Spleen (tissue), 11 donors: ENCODE data around the gene MKRN2. TPM values are rescaled to one million over a fixed set of nuclear protein-coding genes. Genes with fewer than 3 reads are reported as not detected.

Source experiments
- DNase-seq: peaks from one replicate; pipeline ENCODE4 v3.0.0-alpha.2; 2020
- H3K27ac ChIP-seq, 8 donors: fragments of 200-600 bp; sonication (generic) in 7 of 8; 1 replicate in 4 of 8; 2 replicates in 4 of 8; pipeline versions ENCODE4 v1.5.0 to v1.8.0; 2016 to 2021; ENCODE audit warnings: inconsistent platforms in 4 of 8, mild to moderate bottlenecking in 4 of 8, moderate library complexity in 1 of 8
- H3K27me3 ChIP-seq, 7 donors: fragments of 200-600 bp; sonication (generic) in 6 of 7; replicated peaks in 1 of 7; 1 replicate in 4 of 7; 2 replicates in 3 of 7; pipeline versions ENCODE4 v1.5.0 to v1.8.0; 2016 to 2021; ENCODE audit warnings: inconsistent platforms in 3 of 7, mild to moderate bottlenecking in 1 of 7
- H3K36me3 ChIP-seq, 6 donors: fragments of 200-600 bp; sonication (generic) in 5 of 6; 1 replicate in 4 of 6; 2 replicates in 2 of 6; pipeline versions ENCODE4 v1.5.0 to v1.8.0; 2016 to 2021; ENCODE audit warnings: inconsistent platforms in 2 of 6
- H3K4me1 ChIP-seq, 6 donors: fragments of 200-600 bp; sonication (generic) in 5 of 6; 1 replicate in 3 of 6; 2 replicates in 3 of 6; pipeline versions ENCODE4 v1.5.0 to v1.8.0; 2016 to 2021; ENCODE audit warnings: inconsistent platforms in 3 of 6
- H3K4me3 ChIP-seq, 8 donors: fragments of 200-600 bp; sonication (generic) in 7 of 8; 1 replicate in 4 of 8; 2 replicates in 4 of 8; pipeline versions ENCODE4 v1.5.0 to v1.8.0; 2016 to 2021; ENCODE audit warnings: inconsistent platforms in 4 of 8, mild to moderate bottlenecking in 4 of 8, moderate library complexity in 2 of 8
- H3K9me3 ChIP-seq, 8 donors: fragments of 200-600 bp; sonication (generic) in 7 of 8; 1 replicate in 4 of 8; 2 replicates in 4 of 8; pipeline versions ENCODE4 v1.5.0 to v1.8.0; 2016 to 2021; ENCODE audit warnings: inconsistent platforms in 4 of 8
- POLR2A ChIP-seq, 3 donors: fragments of 450-650 bp; IDR thresholded peaks; one replicate each; pipeline ENCODE4 v1.5.1; 2017; ENCODE audit warnings: antibody characterized with exemption in 3 of 3, mild to moderate bottlenecking in 1 of 3
- POLR2AphosphoS5 ChIP-seq, 3 donors: sonication (generic); formaldehyde crosslinking; IDR thresholded peaks; one replicate each; pipeline ENCODE4 v1.5.1; 2017; ENCODE audit warnings: antibody characterized with exemption in 3 of 3
- whole genome bisulfite sequencing, 5 donors: extraction: QIAGEN DNeasy Blood & Tissue Kit in 3 of 5; methylation state at CpG; one replicate each; pipeline versions ENCODE4 v1.1.5 to v1.1.7; 2013 to 2018; 5-methylcytosine and 5-hydroxymethylcytosine counted together
- intact Hi-C: fragments of 100-400 bp; cut with DNase I; formaldehyde crosslinking; loops from one replicate; pipeline ENCODE4 v1.15.0; 2023; ENCODE audit warnings: low total_unique reads
- polyA plus RNA-seq, 3 donors: library from polyadenylated mRNA; stranded (reverse); fragments of 200-250 nt; gene quantifications; one replicate each; pipeline ENCODE4 v1.2.1, GENCODE V29; 2013
- total RNA-seq, 7 donors: library from RNA; depleted of rRNA in 3 of 7; stranded (reverse); fragments of >200 nt in 3 of 7; fragmentation: NEBNext Ultra II Directional in 4 of 7; extraction: Animal tissue kit (Norgen Biotek cat#: 25700) in 4 of 7; gene quantifications; one replicate each; pipeline versions ENCODE4 v1.1.0 to v1.2.1, GENCODE V29; 2016 to 2021
- TF ChIP-seq, protein P1 (sequence below), 11 experiments: fragments of 200-600 bp in 7 of 11; fragments of 450-650 bp in 4 of 11; sonication (generic) in 4 of 11; IDR thresholded peaks in 8 of 11; conservative IDR thresholded peaks in 3 of 11; 1 replicate in 7 of 11; 2 replicates in 4 of 11; pipeline versions ENCODE4 v1.4.0 to v1.8.0; 2016 to 2021; ENCODE audit warnings: antibody characterized with exemption in 11 of 11, inconsistent platforms in 4 of 11, mild to moderate bottlenecking in 1 of 11
- donor health status: healthy with polysubstance abuse.
- donor health status: DM: no; HTN: no; CAD: no; lungs with moderate emphysema.
- donor health status: DM: no; HTN: no; CAD: no.
- donor health status: Bipolar disorder and iron deficiency.
- donor health status: healthy.
- donor health status: DM: no; HTN: no; CAD: no.
- donor health status: DM: yes; HTN: yes; CAD: no.

Gene MKRN2
- total and polyA plus RNA-seq, 10 donors, result 11.1 to 27.4 (median 19.7) TPM

DNA sequence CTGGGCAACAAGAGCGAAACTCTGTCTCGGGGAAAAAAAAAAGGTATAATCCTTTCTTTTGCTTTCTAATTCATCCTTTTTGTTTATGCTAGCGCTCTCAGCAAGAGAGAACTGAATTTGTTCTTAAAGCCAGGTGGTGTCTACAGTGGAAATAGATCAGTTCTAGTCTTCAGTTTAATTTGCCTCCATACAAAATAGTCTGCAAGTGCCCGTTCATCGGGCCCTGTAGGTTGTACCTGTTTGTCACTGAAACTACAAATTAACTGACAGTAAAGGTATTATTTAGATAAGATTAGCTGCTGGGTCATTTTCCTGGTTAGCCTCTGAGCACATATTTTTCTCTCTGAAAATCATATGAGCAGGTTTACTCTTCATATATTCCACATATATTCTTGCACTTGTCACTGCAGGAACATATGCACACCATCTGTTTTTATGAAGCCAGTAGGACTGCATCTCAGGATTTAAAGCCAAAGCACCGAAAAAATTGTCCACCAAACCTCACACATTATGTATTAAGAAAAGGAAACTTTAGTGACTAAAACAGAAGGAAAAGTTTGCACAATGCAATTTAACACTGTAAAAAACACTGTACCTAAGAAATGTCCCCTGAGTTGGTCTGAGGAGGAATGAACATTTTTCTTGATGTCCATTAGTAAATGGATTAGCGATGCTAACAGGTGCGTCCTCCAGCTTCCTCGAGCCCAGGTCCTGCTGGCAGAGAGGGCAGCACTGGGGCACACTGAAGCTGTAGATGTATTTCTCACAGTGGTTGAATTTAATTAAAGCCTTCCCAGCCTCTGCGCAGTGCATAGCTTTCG is 12.0 kb upstream of the MKRN2 start:
- WGBS, 5 donors, result 83 to 87% (median 85%) methylated on average over 11 of the region's 11 CpGs
- TF ChIP-seq, protein P1, sequence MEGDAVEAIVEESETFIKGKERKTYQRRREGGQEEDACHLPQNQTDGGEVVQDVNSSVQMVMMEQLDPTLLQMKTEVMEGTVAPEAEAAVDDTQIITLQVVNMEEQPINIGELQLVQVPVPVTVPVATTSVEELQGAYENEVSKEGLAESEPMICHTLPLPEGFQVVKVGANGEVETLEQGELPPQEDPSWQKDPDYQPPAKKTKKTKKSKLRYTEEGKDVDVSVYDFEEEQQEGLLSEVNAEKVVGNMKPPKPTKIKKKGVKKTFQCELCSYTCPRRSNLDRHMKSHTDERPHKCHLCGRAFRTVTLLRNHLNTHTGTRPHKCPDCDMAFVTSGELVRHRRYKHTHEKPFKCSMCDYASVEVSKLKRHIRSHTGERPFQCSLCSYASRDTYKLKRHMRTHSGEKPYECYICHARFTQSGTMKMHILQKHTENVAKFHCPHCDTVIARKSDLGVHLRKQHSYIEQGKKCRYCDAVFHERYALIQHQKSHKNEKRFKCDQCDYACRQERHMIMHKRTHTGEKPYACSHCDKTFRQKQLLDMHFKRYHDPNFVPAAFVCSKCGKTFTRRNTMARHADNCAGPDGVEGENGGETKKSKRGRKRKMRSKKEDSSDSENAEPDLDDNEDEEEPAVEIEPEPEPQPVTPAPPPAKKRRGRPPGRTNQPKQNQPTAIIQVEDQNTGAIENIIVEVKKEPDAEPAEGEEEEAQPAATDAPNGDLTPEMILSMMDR (IDR thresholded peaks at IDR 0.05 in 8 of 11, conservative IDR thresholded peaks at IDR 0.05 in 3 of 11), result no peak
- no peak for TF ChIP-seq POLR2A (IDR thresholded peaks at IDR 0.05)
- TF ChIP-seq POLR2AphosphoS5 (IDR thresholded peaks at IDR 0.05), result no peak
- intact Hi-C loops, result no loop called here
- H3K27ac ChIP-seq, result no peak overlapping the region
- no peaks in the 10 kb centered on the region for H3K4me1 ChIP-seq
- no peak for DNase-seq
- H3K36me3 ChIP-seq, result peaks cover 0 to 7% (median 3%) of the 10 kb centered on the region in 6 donors
- no peaks in the 10 kb centered on the region for H3K27me3 ChIP-seq
- no peak overlapping the region for H3K4me3 ChIP-seq
- H3K9me3 ChIP-seq, result no peaks in the 10 kb centered on the region

DNA sequence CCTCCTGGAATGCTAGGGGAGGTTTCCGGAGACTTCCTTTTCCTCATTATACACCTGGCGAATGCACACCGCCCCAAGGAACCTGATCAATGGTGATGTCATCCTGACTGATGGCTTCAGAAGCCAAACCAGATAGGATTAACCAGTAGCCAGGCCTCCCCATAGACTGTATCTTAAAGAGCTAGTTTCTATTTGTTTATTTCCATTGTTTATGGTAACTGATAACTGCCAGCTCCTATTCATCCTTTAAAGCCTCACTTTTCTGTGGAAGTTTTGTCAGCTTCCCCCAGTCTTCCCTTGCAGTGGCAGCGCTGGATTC is 11.5 kb upstream of the MKRN2 start, which contains the start of gene MKRN2OS:
Gene MKRN2OS (minus strand): TSS at position 27 of the 319 bp plus-strand sequence. CDS start 35 bp downstream, outside the sequence.
- Histone ChIP-seq H3K36me3 (peaks cover 0 to 2% (median under 1%) of the 10 kb centered on the region in 6 donors), H3K27ac (no peak within 1 kb of the TSS), H3K27me3 (peaks cover 0 to 2% (median 0%) of the 10 kb centered on the region in 7 donors), H3K9me3 (no peaks in the 10 kb centered on the region), H3K4me3 (no peak within 1 kb of the TSS), H3K4me1 (no peaks in the 10 kb centered on the region)
- intact Hi-C loops, result no loop called here
- TF ChIP-seq POLR2AphosphoS5 (IDR thresholded peaks at IDR 0.05), result no peak
- TF ChIP-seq POLR2A (IDR thresholded peaks at IDR 0.05), result no peak
- TF ChIP-seq, protein P1 (IDR thresholded peaks at IDR 0.05 in 8 of 11, conservative IDR thresholded peaks at IDR 0.05 in 3 of 11), result no peak
- DNase-seq, result no peak
- 83 to 88% (median 85%) methylated on average over 4 of the region's 4 CpGs for WGBS, 5 donors

- TF ChIP-seq, protein P1 (IDR thresholded peaks at IDR 0.05 in 8 of 11, conservative IDR thresholded peaks at IDR 0.05 in 3 of 11), result no peak
- no peak for TF ChIP-seq POLR2AphosphoS5 (IDR thresholded peaks at IDR 0.05)
- TF ChIP-seq POLR2A (IDR thresholded peaks at IDR 0.05), result no peak
- intact Hi-C loops, result loop anchor here (10.0 kb wide), 2 partner anchors 65 to 115 kb away; partner anchors contain the start of genes RAF1 and TSEN2
- DNase-seq, result no peak
Observed at GRCh38 chr3:12549971-12550760, 6.7 kb upstream of the MKRN2 start.

More at GRCh38 chr3:12549971-12550760, 6.7 kb upstream of the MKRN2 start:
- WGBS, 5 donors, result 73 to 79% (median 75%) methylated on average over 7 of the region's 7 CpGs
- Histone ChIP-seq H3K4me1 (peaks cover 0 to 16% (median 10%) of the 10 kb centered on the region in 6 donors), H3K27me3 (peaks cover 0 to 50% (median 4%) of the 10 kb centered on the region in 7 donors), H3K9me3 (no peaks in the 10 kb centered on the region), H3K4me3 (no peak overlapping the region), H3K27ac (no peak overlapping the region), H3K36me3 (no peaks in the 10 kb centered on the region)
